B cell (primary cell): Measurements from ENCODE around the gene E2F2. TPM values are rescaled to one million over a fixed set of nuclear protein-coding genes. Genes with fewer than 3 reads are reported as not detected.

ENCODE experiments used
- ATAC-seq: fragments of 200-7000 bp; cut with Tn5 transposase; one replicate; pipeline ENCODE4 v1.10.0; 2021; ENCODE audit warnings: low read depth, mild to moderate bottlenecking, moderate number of reproducible peaks, moderate library complexity
- CTCF ChIA-PET: fragments of 350-600 bp; sonication (Branson Sonifier 250); formaldehyde crosslinking; loops from one replicate; lab custom pipeline; 2021; ENCODE audit warnings: antibody characterized with exemption, inconsistent platforms; lab: Charles Lee
- POLR2A ChIA-PET: fragments of 350-600 bp; sonication (Branson Sonifier 250); formaldehyde crosslinking; loops from one replicate; lab custom pipeline; 2021; ENCODE audit warnings: antibody characterized with exemption; lab: Charles Lee
- DNase-seq: peaks from one replicate; pipeline ENCODE4 v3.0.0; 2013
- H2AFZ ChIP-seq: 2 replicates; pipeline ENCODE4 v1.6.1; 2012; ENCODE audit warnings: mild to moderate bottlenecking, low read depth, low read length; ENCODE audit not compliant: insufficient read depth, poor library complexity, severe bottlenecking
- H3K27ac ChIP-seq, 2 donors: 1 replicate in 1 of 2; 2 replicates in 1 of 2; pipeline ENCODE4 v1.5.1; 2012 to 2013; ENCODE audit warnings: low read length in 2 of 2, mild to moderate bottlenecking in 2 of 2, moderate library complexity in 1 of 2
- H3K27me3 ChIP-seq, 4 experiments: fragments of 200-600 bp in 1 of 4; sonication (generic) in 1 of 4; replicated peaks in 1 of 4; 1 replicate in 2 of 4; 2 replicates in 2 of 4; pipeline versions ENCODE4 v1.6.1 to v1.7.0; 2013 to 2016; ENCODE audit warnings: low read length in 3 of 4, mild to moderate bottlenecking in 2 of 4, mixed read lengths in 1 of 4, moderate library complexity in 1 of 4; ENCODE audit not compliant: insufficient read depth in 4 of 4, control insufficient read depth in 3 of 4; ENCODE audit errors: control extremely low read depth in 1 of 4
- H3K36me3 ChIP-seq, 2 experiments: replicated peaks in 1 of 2; 1 replicate in 1 of 2; 2 replicates in 1 of 2; pipeline versions ENCODE4 v1.6.1 to v1.7.1; 2013; ENCODE audit warnings: low read length in 1 of 2; ENCODE audit not compliant: insufficient read depth in 2 of 2, control insufficient read depth in 1 of 2; ENCODE audit errors: control extremely low read depth in 1 of 2, extremely low read depth in 1 of 2
- H3K4me1 ChIP-seq, 2 donors: fragments of 200-600 bp in 1 of 2; sonication (generic) in 1 of 2; 1 replicate in 1 of 2; 2 replicates in 1 of 2; pipeline versions ENCODE4 v1.5.1 to v1.6.1; 2013 to 2017; ENCODE audit warnings: low read length in 2 of 2; ENCODE audit not compliant: control insufficient read depth in 2 of 2, insufficient read depth in 2 of 2
- H3K4me2 ChIP-seq: replicated peaks from 2 replicates; pipeline ENCODE3; 2012; ENCODE audit warnings: mild to moderate bottlenecking, low read depth, low read length; ENCODE audit not compliant: poor library complexity, severe bottlenecking
- H3K4me3 ChIP-seq, 5 experiments: fragments of 200-600 bp in 1 of 5; sonication (generic) in 1 of 5; 1 replicate in 3 of 5; 2 replicates in 2 of 5; pipeline versions ENCODE4 v1.5.1 to v1.7.0; 2011 to 2016; ENCODE audit warnings: low read length in 4 of 5, mild to moderate bottlenecking in 4 of 5, low read depth in 2 of 5, control low read depth in 1 of 5, moderate library complexity in 1 of 5; ENCODE audit not compliant: insufficient read depth in 1 of 5; ENCODE audit errors: control extremely low read depth in 1 of 5, extremely low read depth in 1 of 5
- H3K79me2 ChIP-seq: fragments of 200-600 bp; sonication (generic); one replicate; pipeline ENCODE4 v1.6.0; 2016; ENCODE audit warnings: low read length; ENCODE audit not compliant: control insufficient read depth, insufficient read depth
- H3K9ac ChIP-seq: fragments of 200-600 bp; sonication (generic); 2 replicates; pipeline ENCODE4 v1.6.1; 2017; ENCODE audit warnings: mild to moderate bottlenecking, low read length, moderate library complexity
- H3K9me3 ChIP-seq, 3 donors: one replicate each; pipeline versions ENCODE4 v1.6.1 to v1.7.1; 2013; ENCODE audit warnings: low read length in 2 of 3; ENCODE audit not compliant: control insufficient read depth in 2 of 3, insufficient read depth in 1 of 3; ENCODE audit errors: control extremely low read depth in 1 of 3
- H4K20me1 ChIP-seq: 2 replicates; pipeline ENCODE4 v1.6.0; 2012; ENCODE audit warnings: mild to moderate bottlenecking, low read length; ENCODE audit not compliant: insufficient read depth, control insufficient read depth, poor library complexity, severe bottlenecking
- H3K27ac Mint-ChIP-seq: one replicate; pipeline ENCODE4 v1.8.0; 2021; ENCODE audit warnings: mixed read lengths
- H3K27me3 Mint-ChIP-seq: one replicate; pipeline ENCODE4 v1.8.0; 2021; ENCODE audit warnings: mixed read lengths
- H3K4me1 Mint-ChIP-seq: one replicate; pipeline ENCODE4 v1.8.0; 2021; ENCODE audit warnings: mixed read lengths
- H3K4me3 Mint-ChIP-seq: one replicate; pipeline ENCODE4 v1.8.0; 2021; ENCODE audit warnings: mixed read lengths
- H3K9me3 Mint-ChIP-seq: one replicate; pipeline ENCODE4 v1.8.0; 2022; ENCODE audit warnings: mixed read lengths; ENCODE audit not compliant: insufficient read depth
- CTCF ChIP-seq: fragments of 200-600 bp; IDR thresholded peaks from one replicate; pipeline ENCODE4 v1.8.0; 2022; ENCODE audit warnings: antibody characterized with exemption, mild to moderate bottlenecking
- EZH2 ChIP-seq: IDR thresholded peaks from 2 replicates; pipeline ENCODE4 v1.6.1; 2012; ENCODE audit warnings: borderline replicate concordance, low read depth, mild to moderate bottlenecking, moderate library complexity, low read length; ENCODE audit not compliant: insufficient read depth, poor library complexity, severe bottlenecking
- WGBS: methylation state at CpG from one replicate; pipeline ENCODE4 v1.1.5; 2013; ENCODE audit warnings: missing lambda C conversion rate; ENCODE audit not compliant: insufficient coverage; 5-methylcytosine and 5-hydroxymethylcytosine counted together
- intact Hi-C: fragments of 100-400 bp; cut with micrococcal nuclease; formaldehyde crosslinking; loops from one replicate; pipeline ENCODE4 v1.10.0; 2022
- polyA plus RNA-seq: library from polyadenylated mRNA; depleted of rRNA; stranded (reverse); fragments of >200 nt; gene quantifications from 2 replicates; pipeline ENCODE4 v1.2.3, GENCODE V29; 2012
- total RNA-seq, 2 donors: library from RNA; stranded (reverse); fragments of 120-200 nt in 1 of 2; gene quantifications; 1 replicate in 1 of 2; 2 replicates in 1 of 2; pipeline versions ENCODE4 v1.2.3 to v1.2.4, GENCODE V29; 2013 to 2022

The E2F2 gene
- total and polyA plus RNA-seq, 2 donors (not counting 1 experiment from before 2014, with no cell fraction given) = 2.4 to 3.2 TPM

DNA sequence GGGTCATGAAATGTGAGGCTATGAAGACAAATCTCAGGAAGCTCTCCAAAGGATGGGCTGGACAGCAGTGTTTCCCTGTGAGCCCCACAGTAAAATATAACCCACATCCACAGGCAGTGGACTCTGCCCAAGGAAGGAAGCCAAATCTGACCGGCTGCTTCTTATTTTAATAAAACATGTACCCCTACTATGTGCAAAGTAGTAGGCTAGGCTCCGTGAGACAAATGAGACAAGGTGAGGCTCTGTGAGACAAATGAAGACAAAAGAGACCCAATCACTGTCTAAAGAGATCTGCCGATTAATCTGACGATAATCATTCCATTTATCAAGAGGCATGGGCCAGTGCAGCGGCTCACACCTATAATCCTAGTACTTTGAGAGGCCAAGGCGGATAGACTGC is 49.1 kb downstream of the E2F2 start:
- CTCF ChIA-PET = interaction anchor here (1.4 to 5.7 kb wide), 2 partner anchors 15 kb away, joined by 5 to 58 read pairs; no protein-coding TSS in a partner anchor
- H3K27me3 Mint-ChIP-seq = peaks cover 16% of the 10 kb centered on the region
- peaks cover 0 to 5% (median 0%) of the 10 kb centered on the region in 3 donors for H3K9me3 ChIP-seq
- no peaks in the 10 kb centered on the region for H3K79me2 ChIP-seq
- intact Hi-C loops = loop anchor here (5.0 kb wide), 1 partner anchor 155 kb away; no protein-coding TSS in a partner anchor
- H3K4me1 Mint-ChIP-seq = peaks cover 29% of the 10 kb centered on the region
- H3K4me3 Mint-ChIP-seq = peak overlapping the region; percentile 56
- H3K4me1 ChIP-seq = peaks cover 14 to 23% of the 10 kb centered on the region in 2 donors
- POLR2A ChIA-PET = no interaction called here
- no peak overlapping the region for H2AFZ ChIP-seq
- no peak overlapping the region for H3K9ac ChIP-seq
- H3K27ac Mint-ChIP-seq = no peak overlapping the region
- no peaks in the 10 kb centered on the region for H3K36me3 ChIP-seq
- ATAC-seq (no peak), DNase-seq (no peak)
- H3K4me2 ChIP-seq = no peak overlapping the region
- H3K4me3 ChIP-seq = no peak overlapping the region
- WGBS = 91% methylated on average over 5 of the region's 6 CpGs
- TF ChIP-seq EZH2 = no peak
- no peak for TF ChIP-seq CTCF
- H3K27ac ChIP-seq = no peak overlapping the region
- no peaks in the 10 kb centered on the region for H4K20me1 ChIP-seq
- no peaks in the 10 kb centered on the region for H3K9me3 Mint-ChIP-seq
- peaks cover 0 to 22% (median 6%) of the 10 kb centered on the region in 4 experiments for H3K27me3 ChIP-seq

- H3K4me2 ChIP-seq = no peak overlapping the region
- intact Hi-C loops = loop anchor here (5.0 kb wide), 1 partner anchor 156 kb away; no protein-coding TSS in a partner anchor
- no peaks in the 10 kb centered on the region for H3K9me3 Mint-ChIP-seq
These were observed 49.9 kb downstream of the E2F2 start for GRCh38 chr1:23481026-23481597.

More at GRCh38 chr1:23481026-23481597, 49.9 kb downstream of the E2F2 start:
- no peak for ATAC-seq
- Histone ChIP-seq H3K36me3 (no peaks in the 10 kb centered on the region), H2AFZ (no peak overlapping the region), H3K27me3 (peaks cover 0 to 22% (median 8%) of the 10 kb centered on the region in 4 experiments), H3K9me3 (peaks cover 0 to 5% (median 0%) of the 10 kb centered on the region in 3 donors), H4K20me1 (no peaks in the 10 kb centered on the region), H3K27ac (no peak overlapping the region), H3K79me2 (no peaks in the 10 kb centered on the region), H3K4me3 (no peak overlapping the region), H3K9ac (no peak overlapping the region), H3K4me1 (peaks cover 14 to 23% of the 10 kb centered on the region in 2 donors)
- Mint-ChIP-seq H3K4me1 (peaks cover 29% of the 10 kb centered on the region), H3K27ac (peak overlapping the region; percentile 22), H3K4me3 (peak overlapping the region; percentile 67), H3K27me3 (peaks cover 22% of the 10 kb centered on the region)
- 77% methylated on average over 6 of the region's 7 CpGs for WGBS
- DNase-seq = no peak
- POLR2A ChIA-PET = no interaction called here
- CTCF ChIA-PET = interaction anchor here (0.9 to 1.4 kb wide), 3 partner anchors 16 to 156 kb away, joined by 3 to 5 read pairs (median 4); no protein-coding TSS in a partner anchor
- no peak for TF ChIP-seq CTCF
- TF ChIP-seq EZH2 = no peak
